HCT116 (cell line): ENCODE measurements around the gene SNRPD2. TPM values are rescaled to one million over a fixed set of nuclear protein-coding genes. Genes with fewer than 3 reads are reported as not detected.
A peak's percentile ranks its signal among the peaks of the same experiment; 100 is the strongest.

Source experiments
- ATAC-seq: fragments of 200-7000 bp; cut with Tn5 transposase; 2 replicates; pipeline ENCODE4 v1.9.1; 2020; ENCODE audit warnings: mild to moderate bottlenecking, moderate library complexity
- BruUV-seq: library from RNA; stranded (reverse); fragments of 400-500 nt; replicated peaks from 2 replicates; lab custom pipeline; 2021; lab: Mats Ljungman, UMichigan
- CTCF ChIA-PET: fragments of 300-600 bp; sonication (Branson Sonifier 250); formaldehyde crosslinking; loops from one replicate; lab custom pipeline; 2021; ENCODE audit warnings: antibody characterized with exemption; lab: Charles Lee
- POLR2A ChIA-PET: fragments of 300-600, 350-600 bp; sonication (Branson Sonifier 250); formaldehyde crosslinking; loops from one replicate; lab custom pipeline; 2021; ENCODE audit warnings: antibody characterized with exemption; lab: Charles Lee
- RAD21 ChIA-PET, 2 experiments: fragments of 300-600 bp; sonication (Branson Sonifier 250); formaldehyde crosslinking; loops; one replicate each; lab custom pipeline; 2023; ENCODE audit warnings: low total read pairs in 2 of 2; ENCODE audit not compliant: uncharacterized antibody in 2 of 2, unreplicated experiment in 2 of 2, low non-redundant PET in 1 of 2; lab: Charles Lee
- DNase-seq: peaks from one replicate; pipeline ENCODE4 v3.0.0-alpha.2; 2010; ENCODE audit warnings: low read depth, low spot score
- H2AFZ ChIP-seq: fragments of 200-600 bp; shearing (Covaris generic), sonication (generic); 2 replicates; pipeline ENCODE4 v1.6.1; 2017; ENCODE audit warnings: low read depth, mixed run types, mixed read lengths, antibody characterized with exemption, low read length; ENCODE audit not compliant: poor library complexity, severe bottlenecking
- H3K27ac ChIP-seq: 2 replicates; pipeline ENCODE4 v1.5.1; 2012; ENCODE audit warnings: low read depth, low read length
- H3K27me3 ChIP-seq: fragments of 200-600 bp; sonication (generic); 2 replicates; pipeline ENCODE4 v1.6.1; 2016; ENCODE audit warnings: mixed run types, low read length, mixed read lengths; ENCODE audit not compliant: insufficient read depth
- H3K36me3 ChIP-seq, 2 experiments: fragments of 200-500 bp in 1 of 2; fragments of 200-600 bp in 1 of 2; sonication (Bioruptor generic) in 1 of 2; sonication (generic) in 1 of 2; 2 replicates each; pipeline versions ENCODE4 v1.5.1 to v1.6.1; 2014 to 2016; ENCODE audit warnings: low read length in 2 of 2, inconsistent platforms in 1 of 2, mixed read lengths in 1 of 2, mixed run types in 1 of 2; ENCODE audit not compliant: insufficient read depth in 2 of 2, control insufficient read depth in 1 of 2
- H3K4me1 ChIP-seq, 2 experiments: fragments of 200-600 bp in 1 of 2; sonication (generic) in 1 of 2; 2 replicates each; pipeline versions ENCODE4 v1.5.1 to v1.6.1; 2012 to 2017; ENCODE audit warnings: low read length in 2 of 2, inconsistent platforms in 1 of 2, mild to moderate bottlenecking in 1 of 2, mixed read lengths in 1 of 2, mixed run types in 1 of 2, moderate library complexity in 1 of 2; ENCODE audit not compliant: insufficient read depth in 2 of 2, control insufficient read depth in 1 of 2
- H3K4me2 ChIP-seq: fragments of 200-600 bp; sonication (generic); 2 replicates; pipeline ENCODE4 v1.6.1; 2017; ENCODE audit warnings: mixed run types, low read length, mixed read lengths
- H3K4me3 ChIP-seq, 2 experiments: fragments of 200-600 bp in 1 of 2; sonication (generic) in 1 of 2; replicated peaks in 1 of 2; 2 replicates each; pipeline ENCODE4 v1.5.1; 2011 to 2016; ENCODE audit warnings: low read length in 2 of 2, control low read depth in 1 of 2, low read depth in 1 of 2, mild to moderate bottlenecking in 1 of 2, mixed read lengths in 1 of 2, mixed run types in 1 of 2
- H3K79me2 ChIP-seq: fragments of 200-600 bp; sonication (generic); 2 replicates; pipeline ENCODE4 v1.6.1; 2017; ENCODE audit warnings: mild to moderate bottlenecking, mixed run types, low read length, moderate library complexity, mixed read lengths; ENCODE audit not compliant: insufficient read depth
- H3K9ac ChIP-seq: fragments of 200-600 bp; sonication (generic); 2 replicates; pipeline ENCODE4 v1.6.1; 2016; ENCODE audit warnings: low read length, mixed read lengths
- H3K9me2 ChIP-seq: fragments of 200-600 bp; sonication (generic), shearing (Covaris generic); 2 replicates; pipeline ENCODE4 v1.6.1; 2017; ENCODE audit warnings: mixed run types, mild to moderate bottlenecking, moderate library complexity; ENCODE audit not compliant: insufficient read depth
- H3K9me3 ChIP-seq, 2 experiments: fragments of 200-500 bp in 1 of 2; fragments of 200-600 bp in 1 of 2; sonication (Bioruptor generic) in 1 of 2; sonication (generic) in 1 of 2; 2 replicates each; pipeline ENCODE4 v1.6.1; 2014 to 2017; ENCODE audit warnings: low read length in 2 of 2, mixed read lengths in 2 of 2, inconsistent platforms in 1 of 2, low read depth in 1 of 2, mild to moderate bottlenecking in 1 of 2, mixed run types in 1 of 2, moderate library complexity in 1 of 2; ENCODE audit not compliant: control insufficient read depth in 1 of 2, insufficient read depth in 1 of 2
- H4K20me1 ChIP-seq: fragments of 200-600 bp; sonication (generic), shearing (Covaris generic); 2 replicates; pipeline ENCODE4 v1.6.1; 2017; ENCODE audit warnings: mixed run types, mild to moderate bottlenecking, moderate library complexity; ENCODE audit not compliant: insufficient read depth
- CEBPB ChIP-seq: IDR thresholded peaks from 2 replicates; pipeline ENCODE4 v1.6.1; 2012; ENCODE audit warnings: low read depth
- CTCF ChIP-seq, 3 experiments: fragments of 200-600 bp in 1 of 3; sonication (generic) in 1 of 3; IDR thresholded peaks in 2 of 3; conservative IDR thresholded peaks in 1 of 3; 2 replicates each; pipeline ENCODE4 v1.5.1; 2012 to 2017; ENCODE audit warnings: low read depth in 2 of 3, low read length in 2 of 3, antibody characterized with exemption in 1 of 3, borderline replicate concordance in 1 of 3, control low read depth in 1 of 3, mild to moderate bottlenecking in 1 of 3, mixed read lengths in 1 of 3, mixed run types in 1 of 3, moderate library complexity in 1 of 3; ENCODE audit not compliant: insufficient read depth in 1 of 3
- EZH2 ChIP-seq: fragments of 200-600 bp; sonication (generic); IDR thresholded peaks from 2 replicates; pipeline ENCODE4 v1.6.1; 2017; ENCODE audit warnings: antibody characterized with exemption, mixed run types
- EZH2phosphoT487 ChIP-seq: fragments of 200-600 bp; IDR thresholded peaks from 2 replicates; pipeline ENCODE4 v1.6.1; 2018; ENCODE audit warnings: antibody characterized with exemption, borderline replicate concordance
- FOSL1 ChIP-seq: IDR thresholded peaks from 2 replicates; pipeline ENCODE4 v1.6.1; 2012; ENCODE audit warnings: low read depth
- POLR2AphosphoS5 ChIP-seq: IDR thresholded peaks from 2 replicates; pipeline ENCODE4 v1.6.1; 2011; ENCODE audit warnings: mild to moderate bottlenecking, low read depth, low read length, moderate library complexity
- RAD21 ChIP-seq: IDR thresholded peaks from 2 replicates; pipeline ENCODE4 v1.6.1; 2012; ENCODE audit warnings: low read depth, mild to moderate bottlenecking
- ZFX ChIP-seq: fragments of 450-650 bp; IDR thresholded peaks from 2 replicates; pipeline ENCODE4 v1.6.1; 2017
- intact Hi-C: fragments of 100-400 bp; cut with micrococcal nuclease; formaldehyde crosslinking; loops from 2 replicates; pipeline ENCODE4 v1.10.0; 2022
- total RNA-seq: library from RNA; stranded (reverse); gene quantifications from one replicate; pipeline ENCODE4 v1.2.1, GENCODE V29; 2021; ENCODE audit not compliant: unreplicated experiment

Gene SNRPD2
- total RNA-seq, 1 experiment from 2014 or later = 927 TPM

DNA sequence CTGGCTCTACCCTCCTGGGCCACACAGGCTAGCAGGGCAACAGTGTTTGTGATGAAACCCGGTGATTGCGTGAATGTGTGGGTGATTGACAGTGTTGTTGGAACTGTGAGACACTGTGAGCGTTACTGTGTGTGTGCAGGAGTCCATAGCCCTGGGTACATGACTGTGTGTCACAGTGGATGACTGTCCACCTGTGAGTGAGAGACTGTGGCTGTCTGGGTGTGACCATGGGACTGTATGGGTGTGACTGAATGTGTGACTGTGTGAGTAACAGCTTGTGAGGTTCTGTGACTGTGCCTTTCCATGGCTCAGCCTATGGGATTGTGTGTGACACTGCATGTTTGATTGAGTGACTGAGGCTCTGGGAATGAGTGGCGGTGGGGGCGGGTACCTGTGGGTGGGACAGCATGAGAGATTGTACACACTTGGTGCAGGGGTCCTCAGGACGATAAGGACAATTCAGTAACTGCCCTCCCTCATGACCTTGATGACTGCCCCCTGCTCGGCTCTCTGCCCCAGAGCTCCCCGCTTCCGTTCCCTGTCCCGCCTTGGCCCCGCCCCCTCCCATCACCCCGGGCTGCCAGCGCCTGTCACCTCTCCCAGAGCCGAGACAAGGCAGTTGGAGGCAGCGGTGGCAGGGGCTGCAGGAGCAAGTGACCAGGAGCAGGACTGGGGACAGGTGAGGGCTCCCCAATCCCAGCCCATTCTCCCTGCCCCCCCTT is 24.0 kb downstream of the SNRPD2 start, which contains the start of gene GIPR:
TSS of gene GIPR (plus strand) at position 602 of the 722 bp plus-strand sequence. CDS start 1,300 bp downstream, outside the sequence.
- ChIA-PET RAD21 (interaction anchor here (0.6 to 1.7 kb wide), 3 partner anchors 22 to 329 kb away, joined by 3 to 8 read pairs (median 3); no protein-coding TSS in a partner anchor), POLR2A (interaction anchor here (0.7 to 2.0 kb wide), 4 partner anchors 9 to 200 kb away, joined by 3 to 16 read pairs (median 4); partner anchors contain the start of gene FOSB)
- intact Hi-C loops = no loop called here
- DNase-seq (peak; percentile 72), ATAC-seq (peak; percentile 55)
- H3K79me2 ChIP-seq = no peaks in the 10 kb centered on the region
- H3K27me3 ChIP-seq = no peaks in the 10 kb centered on the region
- H3K9me2 ChIP-seq = no peaks in the 10 kb centered on the region
- no TSS peak for BruUV-seq
- H3K4me3 ChIP-seq = peak within 1 kb of the TSS; percentile 76 to 85
- peak within 1 kb of the TSS; percentile 95 for H3K4me2 ChIP-seq
- peak within 1 kb of the TSS; percentile 71 for H3K27ac ChIP-seq
- TF ChIP-seq CEBPB (no peak), FOSL1 (no peak), CTCF (IDR thresholded peaks at IDR 0.05 in 2 of 3, conservative IDR thresholded peaks at IDR 0.05 in 1 of 3; ENCODE audit: borderline replicate concordance in 1 of 3, insufficient read depth in 1 of 3, low read depth in 2 of 3, low read length in 2 of 3) (no peak), EZH2phosphoT487 (no peak), EZH2 (no peak), ZFX (no peak), POLR2AphosphoS5 (peak; percentile 20; the same call in 1 of the 2 replicates), RAD21 (no peak)
- TF ChIP-seq, all 23 proteins: peak for 1
- Histone ChIP-seq H4K20me1 (no peaks in the 10 kb centered on the region), H2AFZ (peak within 1 kb of the TSS; percentile 81), H3K9me3 (no peaks in the 10 kb centered on the region), H3K9ac (peak within 1 kb of the TSS; percentile 91), H3K36me3 (no peaks in the 10 kb centered on the region), H3K4me1 (peaks cover 11 to 40% of the 10 kb centered on the region in 2 experiments)
- CTCF ChIA-PET = interaction anchor here (1.0 to 3.1 kb wide), 3 partner anchors 22 to 182 kb away, joined by 4 to 17 read pairs (median 8); no protein-coding TSS in a partner anchor
